Measurements from ENCODE around the gene CHST5.

CHST5 gene

GRCh38 chr16:75535901-75536300 lies at the start of gene CHST5:
Gene CHST5, minus strand, starts transcription at chr16:75536108. Its CDS starts 5,724 bp downstream, at chr16:75530384.
- no peaks in the 10 kb centered on the region for H3K27me3 ChIP-seq (ENCODE audit: insufficient read depth, low read length)
- no peak within 1 kb of the TSS for H3K4me3 ChIP-seq (ENCODE audit: low read depth, low read length)
- H3K36me3 ChIP-seq (ENCODE audit: insufficient read depth, low read length) = no peaks in the 10 kb centered on the region
- no peaks in the 10 kb centered on the region for H3K79me2 ChIP-seq (ENCODE audit: control insufficient read depth, insufficient read depth, low read length, unreplicated experiment)
- H3K4me1 ChIP-seq (ENCODE audit: control insufficient read depth, insufficient read depth, low read length, unreplicated experiment) = no peaks in the 10 kb centered on the region
- H2AFZ ChIP-seq (ENCODE audit: low read length, unreplicated experiment) = no peak within 1 kb of the TSS
- no peak within 1 kb of the TSS for H3K27ac ChIP-seq (ENCODE audit: low read depth, low read length)

GRCh38 chr16:75584108-75584507 lies 48.2 kb upstream of the CHST5 start:
- Histone ChIP-seq H3K36me3 (ENCODE audit: insufficient read depth, low read length) (0 out of 2 replicates have a peak, but pooled peaks cover 2% of the 10 kb centered on the region), H2AFZ (ENCODE audit: low read length, unreplicated experiment) (no peak overlapping the region), H3K4me3 (ENCODE audit: low read depth, low read length) (no peak overlapping the region), H3K4me1 (ENCODE audit: control insufficient read depth, insufficient read depth, low read length, unreplicated experiment) (no peaks in the 10 kb centered on the region), H3K27me3 (ENCODE audit: insufficient read depth, low read length) (no peaks in the 10 kb centered on the region), H3K79me2 (ENCODE audit: control insufficient read depth, insufficient read depth, low read length, unreplicated experiment) (no peaks in the 10 kb centered on the region), H3K27ac (ENCODE audit: low read depth, low read length) (no peak overlapping the region)

- Histone ChIP-seq H3K4me3 (ENCODE audit: low read depth, low read length) (no peak overlapping the region), H3K79me2 (ENCODE audit: control insufficient read depth, insufficient read depth, low read length, unreplicated experiment) (no peaks in the 10 kb centered on the region), H3K27me3 (ENCODE audit: insufficient read depth, low read length) (no peaks in the 10 kb centered on the region), H2AFZ (ENCODE audit: low read length, unreplicated experiment) (no peak overlapping the region), H3K36me3 (ENCODE audit: insufficient read depth, low read length) (peaks cover 17% of the 10 kb centered on the region), H3K27ac (ENCODE audit: low read depth, low read length) (no peak overlapping the region), H3K4me1 (ENCODE audit: control insufficient read depth, insufficient read depth, low read length, unreplicated experiment) (no peaks in the 10 kb centered on the region)
Observed at GRCh38 chr16:75579281-75579834, 43.5 kb upstream of the CHST5 start.

DNA sequence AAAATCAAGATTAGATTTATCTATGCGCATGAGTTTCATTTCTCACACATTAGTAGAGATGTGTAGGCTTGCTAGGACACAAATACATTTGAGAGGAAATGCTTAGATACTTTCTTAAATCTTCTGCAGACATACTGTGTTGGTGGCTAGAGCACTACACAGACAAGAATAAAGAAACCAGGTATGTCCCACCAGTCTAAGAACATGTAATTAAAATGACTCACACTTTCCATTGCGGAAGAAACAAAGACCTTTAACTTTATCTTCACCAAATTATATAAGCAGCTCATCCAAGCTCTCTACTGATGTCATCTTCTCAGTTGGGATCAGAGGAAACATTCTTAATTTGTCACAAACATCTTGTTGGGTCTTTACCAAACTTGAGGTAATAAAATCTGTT lies 42.8 kb upstream of the CHST5 start:
- Histone ChIP-seq H3K36me3 (ENCODE audit: insufficient read depth, low read length) (peaks cover 17% of the 10 kb centered on the region), H3K27ac (ENCODE audit: low read depth, low read length) (no peak overlapping the region)

DNA sequence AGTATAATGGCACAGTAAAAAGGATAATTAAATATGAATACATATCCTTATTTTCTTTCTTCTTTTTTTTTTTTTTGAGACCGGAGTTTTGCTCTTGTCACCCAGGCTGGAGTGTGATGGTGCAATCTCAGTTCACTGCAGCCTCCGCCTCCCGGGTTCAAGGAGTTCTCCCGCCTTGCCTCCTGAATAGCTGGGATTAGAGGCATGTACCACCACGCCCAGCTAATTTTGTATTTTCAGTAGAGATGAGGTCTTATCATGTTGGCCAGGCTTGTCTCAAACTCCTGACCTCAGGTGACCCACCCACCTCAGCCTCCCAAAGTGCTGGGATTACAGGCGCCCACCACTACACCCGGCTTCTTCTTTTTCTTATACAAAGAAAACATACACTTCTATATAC lies 42.3 kb upstream of the CHST5 start:
- no peak overlapping the region for H3K4me3 ChIP-seq (ENCODE audit: low read depth, low read length)
- peaks cover 17% of the 10 kb centered on the region for H3K36me3 ChIP-seq (ENCODE audit: insufficient read depth, low read length)
- no peaks in the 10 kb centered on the region for H3K79me2 ChIP-seq (ENCODE audit: control insufficient read depth, insufficient read depth, low read length, unreplicated experiment)
- H2AFZ ChIP-seq (ENCODE audit: low read length, unreplicated experiment) = no peak overlapping the region
- H3K27me3 ChIP-seq (ENCODE audit: insufficient read depth, low read length) = no peaks in the 10 kb centered on the region
- no peak overlapping the region for H3K27ac ChIP-seq (ENCODE audit: low read depth, low read length)
- no peaks in the 10 kb centered on the region for H3K4me1 ChIP-seq (ENCODE audit: control insufficient read depth, insufficient read depth, low read length, unreplicated experiment)

More for the DNA sequence above, 42.8 kb upstream of the CHST5 start:
- H3K27me3 ChIP-seq (ENCODE audit: insufficient read depth, low read length) = no peaks in the 10 kb centered on the region
- no peaks in the 10 kb centered on the region for H3K4me1 ChIP-seq (ENCODE audit: control insufficient read depth, insufficient read depth, low read length, unreplicated experiment)
- no peak overlapping the region for H2AFZ ChIP-seq (ENCODE audit: low read length, unreplicated experiment)
- no peak overlapping the region for H3K4me3 ChIP-seq (ENCODE audit: low read depth, low read length)
- no peaks in the 10 kb centered on the region for H3K79me2 ChIP-seq (ENCODE audit: control insufficient read depth, insufficient read depth, low read length, unreplicated experiment)

GRCh38 chr16:75576384-75576811 lies 40.5 kb upstream of the CHST5 start:
- Histone ChIP-seq H2AFZ (ENCODE audit: low read length, unreplicated experiment) (no peak overlapping the region), H3K4me1 (ENCODE audit: control insufficient read depth, insufficient read depth, low read length, unreplicated experiment) (no peaks in the 10 kb centered on the region), H3K4me3 (ENCODE audit: low read depth, low read length) (no peak overlapping the region), H3K27me3 (ENCODE audit: insufficient read depth, low read length) (no peaks in the 10 kb centered on the region), H3K79me2 (ENCODE audit: control insufficient read depth, insufficient read depth, low read length, unreplicated experiment) (no peaks in the 10 kb centered on the region), H3K27ac (ENCODE audit: low read depth, low read length) (no peak overlapping the region), H3K36me3 (ENCODE audit: insufficient read depth, low read length) (peaks cover 17% of the 10 kb centered on the region)

- Histone ChIP-seq H3K36me3 (ENCODE audit: insufficient read depth, low read length) (peaks cover 17% of the 10 kb centered on the region), H3K27me3 (ENCODE audit: insufficient read depth, low read length) (no peaks in the 10 kb centered on the region), H3K79me2 (ENCODE audit: control insufficient read depth, insufficient read depth, low read length, unreplicated experiment) (no peaks in the 10 kb centered on the region), H3K27ac (ENCODE audit: low read depth, low read length) (no peak overlapping the region), H3K4me3 (ENCODE audit: low read depth, low read length) (no peak overlapping the region), H3K4me1 (ENCODE audit: control insufficient read depth, insufficient read depth, low read length, unreplicated experiment) (no peaks in the 10 kb centered on the region), H2AFZ (ENCODE audit: low read length, unreplicated experiment) (no peak overlapping the region)
Observed at GRCh38 chr16:75575958-75576357, 40.0 kb upstream of the CHST5 start.

GRCh38 chr16:75573955-75574354 lies 38.0 kb upstream of the CHST5 start:
- Histone ChIP-seq H2AFZ (ENCODE audit: low read length, unreplicated experiment) (no peak overlapping the region), H3K36me3 (ENCODE audit: insufficient read depth, low read length) (peaks cover 22% of the 10 kb centered on the region), H3K27me3 (ENCODE audit: insufficient read depth, low read length) (no peaks in the 10 kb centered on the region), H3K79me2 (ENCODE audit: control insufficient read depth, insufficient read depth, low read length, unreplicated experiment) (no peaks in the 10 kb centered on the region), H3K4me3 (ENCODE audit: low read depth, low read length) (no peak overlapping the region), H3K27ac (ENCODE audit: low read depth, low read length) (no peak overlapping the region), H3K4me1 (ENCODE audit: control insufficient read depth, insufficient read depth, low read length, unreplicated experiment) (no peaks in the 10 kb centered on the region)

- Histone ChIP-seq H2AFZ (ENCODE audit: low read length, unreplicated experiment) (no peak overlapping the region), H3K4me3 (ENCODE audit: low read depth, low read length) (no peak overlapping the region), H3K36me3 (ENCODE audit: insufficient read depth, low read length) (peaks cover 27% of the 10 kb centered on the region), H3K27ac (ENCODE audit: low read depth, low read length) (no peak overlapping the region), H3K4me1 (ENCODE audit: control insufficient read depth, insufficient read depth, low read length, unreplicated experiment) (no peaks in the 10 kb centered on the region), H3K79me2 (ENCODE audit: control insufficient read depth, insufficient read depth, low read length, unreplicated experiment) (no peaks in the 10 kb centered on the region), H3K27me3 (ENCODE audit: insufficient read depth, low read length) (no peaks in the 10 kb centered on the region)
Observed at GRCh38 chr16:75572864-75573542, 37.1 kb upstream of the CHST5 start.

- Histone ChIP-seq H3K27me3 (ENCODE audit: insufficient read depth, low read length) (no peaks in the 10 kb centered on the region), H3K79me2 (ENCODE audit: control insufficient read depth, insufficient read depth, low read length, unreplicated experiment) (peaks cover 15% of the 10 kb centered on the region), H3K27ac (ENCODE audit: low read depth, low read length) (no peak overlapping the region), H2AFZ (ENCODE audit: low read length, unreplicated experiment) (no peak overlapping the region), H3K4me1 (ENCODE audit: control insufficient read depth, insufficient read depth, low read length, unreplicated experiment) (peaks cover 11% of the 10 kb centered on the region), H3K36me3 (ENCODE audit: insufficient read depth, low read length) (peaks cover 20% of the 10 kb centered on the region), H3K4me3 (ENCODE audit: low read depth, low read length) (no peak overlapping the region)
Observed at GRCh38 chr16:75570396-75571065, 34.6 kb upstream of the CHST5 start.

DNA sequence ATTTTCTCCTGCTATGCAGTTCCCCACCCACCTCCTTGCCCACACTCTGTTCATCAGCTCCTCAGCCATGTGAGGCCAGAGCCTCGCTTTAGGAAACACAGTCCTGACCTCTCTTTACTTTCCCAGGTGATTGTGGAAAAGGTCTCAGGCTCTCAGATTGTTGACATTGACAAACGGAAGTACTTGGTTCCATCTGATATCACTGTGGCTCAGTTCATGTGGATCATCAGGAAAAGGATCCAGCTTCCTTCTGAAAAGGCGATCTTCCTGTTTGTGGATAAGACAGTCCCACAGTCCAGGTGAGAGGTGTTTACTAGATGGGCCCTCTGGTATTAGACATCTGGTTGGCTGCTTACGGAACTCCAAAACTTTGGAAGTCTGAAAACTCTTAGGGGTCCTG lies 32.0 kb upstream of the CHST5 start:
- H3K4me1 ChIP-seq (ENCODE audit: control insufficient read depth, insufficient read depth, low read length, unreplicated experiment) = peaks cover 21% of the 10 kb centered on the region

More for the DNA sequence above, 32.0 kb upstream of the CHST5 start:
- Histone ChIP-seq H3K27ac (ENCODE audit: low read depth, low read length) (no peak overlapping the region), H3K27me3 (ENCODE audit: insufficient read depth, low read length) (peaks cover 12% of the 10 kb centered on the region; the same call in 1 of the 2 replicates), H3K79me2 (ENCODE audit: control insufficient read depth, insufficient read depth, low read length, unreplicated experiment) (peaks cover 15% of the 10 kb centered on the region), H3K36me3 (ENCODE audit: insufficient read depth, low read length) (peaks cover 20% of the 10 kb centered on the region), H3K4me3 (ENCODE audit: low read depth, low read length) (no peak overlapping the region), H2AFZ (ENCODE audit: low read length, unreplicated experiment) (no peak overlapping the region)
